ENCODE data around the gene ZBTB46.
"Not testable (repeated sequence)": the region's sequence is repeated elsewhere in the genome, so short reads cannot be mapped to it uniquely, and the experiment has no call there.

ZBTB46 gene

GRCh38 chr20:63814891-63815614, 16.0 kb downstream of the ZBTB46 start:
- no peak for DNase-seq

DNA sequence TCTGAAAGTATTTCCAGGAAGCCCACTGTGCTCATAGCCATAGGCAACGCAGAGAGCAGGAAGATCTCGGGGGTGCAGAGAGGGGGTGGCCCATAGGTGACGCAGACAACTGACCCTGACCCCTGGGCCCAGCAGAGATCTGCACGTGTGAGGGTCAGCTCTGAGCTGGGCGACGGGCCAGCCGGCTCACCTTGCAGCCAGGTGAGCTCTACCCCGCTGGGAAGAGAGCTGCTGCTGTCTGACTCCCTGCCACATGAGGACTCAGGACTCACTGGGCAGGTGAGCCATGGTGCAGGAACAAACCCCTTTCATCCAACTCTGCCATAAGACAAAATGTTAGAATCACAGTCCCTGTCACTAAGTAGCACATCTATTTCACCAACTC, 19.6 kb downstream of the ZBTB46 start:
- no peak for DNase-seq

- DNase-seq = no peak
Observed at GRCh38 chr20:63810730-63811490, 20.2 kb downstream of the ZBTB46 start.

DNA sequence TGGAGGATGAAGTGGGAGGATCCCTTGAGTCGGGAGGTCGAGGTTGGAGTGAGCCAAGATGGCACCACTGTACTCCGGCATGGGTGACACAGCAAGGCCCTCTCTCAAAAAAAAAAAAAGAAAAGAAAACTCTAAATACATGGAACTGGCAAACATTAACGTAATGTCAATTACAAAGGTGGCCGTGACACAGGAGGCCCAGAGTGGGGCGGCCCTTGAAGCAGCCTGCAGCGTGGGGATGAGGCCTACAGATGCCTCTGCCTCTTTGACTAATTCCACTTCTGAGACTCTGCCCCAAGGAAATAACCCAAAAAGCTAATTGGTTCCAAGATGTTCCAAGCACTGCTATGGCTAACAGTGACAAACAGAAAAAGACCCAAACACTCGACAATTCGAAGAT, 21.2 kb downstream of the ZBTB46 start:
- DNase-seq = no peak

- no peak for DNase-seq
Observed at GRCh38 chr20:63808964-63809674, 21.9 kb downstream of the ZBTB46 start.

DNA sequence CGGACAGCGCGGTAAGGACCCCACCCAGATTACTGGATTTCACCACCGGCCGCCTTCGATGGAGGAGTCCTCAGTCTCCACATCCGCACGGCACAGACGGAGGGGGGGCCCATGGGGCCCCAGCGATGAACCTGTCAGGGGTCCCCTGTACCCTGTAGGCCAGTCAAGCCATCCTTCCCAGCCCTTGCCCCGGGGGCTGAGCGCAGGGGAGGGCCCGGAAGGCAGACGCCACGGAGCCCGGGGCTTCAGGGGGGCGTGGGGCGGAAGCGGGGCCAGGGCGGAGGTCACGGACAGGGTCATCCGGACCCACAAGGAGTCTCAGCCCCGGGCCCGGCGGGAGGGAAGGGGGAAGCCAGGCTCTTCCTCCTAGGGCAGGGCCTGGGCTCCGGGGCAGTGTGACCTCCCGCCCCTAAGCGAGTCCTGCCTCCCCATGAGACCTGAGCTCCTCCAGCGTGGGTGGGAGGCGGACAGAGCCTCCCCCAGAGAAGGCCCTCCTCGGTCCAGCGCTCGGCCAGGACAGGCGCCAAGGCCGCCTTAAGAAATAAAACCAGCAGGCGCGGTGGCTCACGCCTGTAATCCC, 22.8 kb downstream of the ZBTB46 start:
- DNase-seq = no peak

GRCh38 chr20:63807654-63808053, 23.4 kb downstream of the ZBTB46 start:
- no peak for DNase-seq

DNA sequence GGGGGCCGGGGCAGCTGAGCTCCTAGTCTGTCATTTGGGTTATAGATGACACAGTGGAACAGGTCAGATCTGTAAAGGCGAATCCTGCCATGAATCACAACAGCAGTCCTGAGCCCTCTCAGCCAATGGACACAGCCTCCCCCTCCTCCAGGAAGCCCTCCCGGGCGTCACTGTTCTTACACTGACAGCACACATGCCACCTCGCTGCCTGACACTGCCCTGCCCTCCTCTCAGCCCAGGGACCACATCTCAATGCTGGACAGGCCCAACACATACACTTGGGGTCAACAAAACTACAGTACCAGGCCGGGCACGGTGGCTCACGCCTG, 26.8 kb downstream of the ZBTB46 start:
- DNase-seq = no peak

DNA sequence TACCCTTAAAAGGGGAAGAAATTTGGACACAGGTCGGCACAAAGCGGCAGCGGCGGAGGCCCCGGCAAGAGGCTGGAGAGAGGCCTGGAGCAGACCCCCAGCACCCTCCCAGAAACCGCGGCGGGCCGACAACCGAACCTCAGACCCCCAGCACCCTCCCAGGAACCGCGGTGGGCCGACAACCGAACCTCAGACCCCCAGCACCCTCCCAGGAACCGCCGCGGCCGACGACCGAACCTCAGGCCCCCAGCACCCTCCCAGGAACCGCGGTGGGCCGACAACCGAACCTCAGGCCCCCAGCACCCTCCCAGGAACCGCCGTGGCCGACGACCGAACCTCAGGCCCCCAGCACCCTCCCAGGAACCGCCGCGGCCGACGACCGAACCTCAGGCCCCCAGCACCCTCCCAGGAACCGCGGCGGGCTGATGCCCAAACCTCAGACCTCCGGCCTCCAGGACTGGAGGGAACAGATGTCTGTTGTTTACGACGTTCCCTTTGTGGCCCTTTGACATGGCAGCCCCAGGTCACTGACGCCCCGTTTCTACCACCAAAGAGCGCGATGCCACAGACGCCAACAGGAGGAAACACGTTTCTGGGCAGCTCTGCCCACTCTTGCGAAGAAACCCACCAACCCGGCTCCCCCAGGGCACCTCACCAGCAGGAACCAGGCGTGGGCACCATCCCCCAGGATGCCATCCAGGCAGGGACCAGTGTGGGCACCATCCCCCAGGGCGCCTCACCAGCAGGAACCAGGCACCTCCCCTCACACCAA, 28.4 kb downstream of the ZBTB46 start:
- DNase-seq = no peak

- DNase-seq = not testable (repeated sequence)
Observed at GRCh38 chr20:63801174-63801573, 29.9 kb downstream of the ZBTB46 start.

GRCh38 chr20:63800411-63800810, 30.7 kb downstream of the ZBTB46 start:
- not testable (repeated sequence) for DNase-seq

DNA sequence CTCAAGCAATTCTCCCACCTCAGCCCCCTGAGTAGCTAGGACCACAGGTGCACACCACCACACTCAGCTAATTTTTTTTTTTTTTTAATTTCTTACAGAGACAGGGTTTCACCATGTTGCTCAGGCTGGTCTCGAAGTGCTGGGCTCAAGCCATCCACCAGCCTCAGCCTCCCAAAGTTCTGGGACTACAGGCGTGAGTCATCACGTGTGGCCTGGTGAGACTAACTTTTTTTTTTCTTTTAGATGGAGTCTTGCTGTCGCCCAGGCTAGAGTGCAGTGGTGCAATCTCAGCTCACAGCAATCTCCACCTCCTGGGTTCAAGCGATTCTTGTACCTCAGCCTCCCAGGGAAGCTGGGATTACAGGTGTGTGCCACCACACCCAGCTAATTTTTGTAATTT, 31.9 kb downstream of the ZBTB46 start:
- not testable (repeated sequence) for DNase-seq

DNA sequence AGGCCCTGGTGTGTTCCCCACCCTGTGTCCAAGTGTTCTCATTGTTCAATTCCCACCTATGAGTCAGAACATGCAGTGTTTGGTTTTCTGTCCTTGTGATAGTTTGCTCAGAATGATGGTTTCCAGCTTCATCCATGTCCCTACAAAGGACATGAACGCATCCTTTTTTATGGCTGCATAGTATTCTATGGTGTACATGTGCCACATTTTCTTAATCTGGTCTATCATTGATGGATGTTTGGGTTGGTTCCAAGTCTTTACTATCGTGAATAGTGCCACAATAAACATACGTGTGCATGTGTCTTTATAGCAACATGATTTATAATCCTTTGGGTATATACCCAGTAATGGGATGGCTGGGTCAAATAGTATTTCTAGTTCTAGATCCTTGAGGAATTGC, 33.9 kb downstream of the ZBTB46 start:
- DNase-seq = not testable (repeated sequence)

GRCh38 chr20:63795178-63795830, 35.8 kb downstream of the ZBTB46 start:
- DNase-seq = no peak

GRCh38 chr20:63794614-63795013, 36.5 kb downstream of the ZBTB46 start:
- no peak for DNase-seq

DNA sequence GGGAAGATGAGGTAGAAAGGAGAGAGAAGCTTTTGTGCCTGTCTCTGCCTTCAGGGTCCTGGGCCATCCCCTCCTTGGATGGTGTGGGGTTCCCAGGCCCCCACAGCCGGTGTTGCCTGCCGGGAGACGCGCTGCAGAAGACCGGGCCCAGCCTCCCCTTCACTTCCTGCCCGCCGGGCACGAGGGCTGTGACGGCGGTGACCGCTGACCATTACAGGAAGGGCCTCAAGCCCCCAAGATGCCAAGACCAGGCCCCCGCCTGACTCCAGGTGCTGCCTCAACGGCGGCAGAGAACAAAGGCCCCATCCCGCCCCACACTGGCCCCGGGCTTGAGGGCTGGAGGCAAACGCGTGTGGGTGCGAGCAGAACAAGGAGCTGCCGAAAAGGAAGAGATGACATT, 38.2 kb downstream of the ZBTB46 start:
- DNase-seq = no peak

- DNase-seq = no peak
Observed at GRCh38 chr20:63791497-63792156, 39.4 kb downstream of the ZBTB46 start.

DNA sequence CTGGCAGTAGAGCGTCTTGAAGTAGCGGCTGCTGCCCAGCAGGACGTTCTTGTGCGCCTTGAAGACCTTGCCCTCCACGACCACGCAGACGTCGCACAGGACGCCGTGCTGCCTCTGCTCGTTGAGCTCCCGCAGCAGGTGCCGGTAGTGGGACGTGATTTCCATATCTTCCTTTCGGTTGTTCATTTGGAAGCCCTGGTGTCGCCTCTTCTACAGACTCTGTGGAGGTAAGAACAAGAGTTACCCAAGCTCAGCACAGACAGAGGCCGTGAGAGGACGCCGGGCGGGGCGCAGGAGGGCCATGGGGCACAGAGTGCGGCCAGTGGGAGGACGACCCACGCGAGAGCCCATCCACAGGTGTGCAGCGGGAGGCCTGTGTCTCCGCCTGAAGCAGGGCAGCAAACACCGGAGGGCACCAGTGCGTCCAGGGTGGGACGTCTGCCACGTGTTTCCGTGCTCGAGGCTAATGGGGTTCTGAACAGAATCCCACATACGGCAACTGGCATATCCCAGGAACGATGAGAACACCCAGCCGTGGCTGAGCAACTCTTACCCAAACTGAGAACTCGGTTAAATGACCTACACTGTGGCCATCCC, 40.4 kb downstream of the ZBTB46 start:
- no peak for DNase-seq

DNA sequence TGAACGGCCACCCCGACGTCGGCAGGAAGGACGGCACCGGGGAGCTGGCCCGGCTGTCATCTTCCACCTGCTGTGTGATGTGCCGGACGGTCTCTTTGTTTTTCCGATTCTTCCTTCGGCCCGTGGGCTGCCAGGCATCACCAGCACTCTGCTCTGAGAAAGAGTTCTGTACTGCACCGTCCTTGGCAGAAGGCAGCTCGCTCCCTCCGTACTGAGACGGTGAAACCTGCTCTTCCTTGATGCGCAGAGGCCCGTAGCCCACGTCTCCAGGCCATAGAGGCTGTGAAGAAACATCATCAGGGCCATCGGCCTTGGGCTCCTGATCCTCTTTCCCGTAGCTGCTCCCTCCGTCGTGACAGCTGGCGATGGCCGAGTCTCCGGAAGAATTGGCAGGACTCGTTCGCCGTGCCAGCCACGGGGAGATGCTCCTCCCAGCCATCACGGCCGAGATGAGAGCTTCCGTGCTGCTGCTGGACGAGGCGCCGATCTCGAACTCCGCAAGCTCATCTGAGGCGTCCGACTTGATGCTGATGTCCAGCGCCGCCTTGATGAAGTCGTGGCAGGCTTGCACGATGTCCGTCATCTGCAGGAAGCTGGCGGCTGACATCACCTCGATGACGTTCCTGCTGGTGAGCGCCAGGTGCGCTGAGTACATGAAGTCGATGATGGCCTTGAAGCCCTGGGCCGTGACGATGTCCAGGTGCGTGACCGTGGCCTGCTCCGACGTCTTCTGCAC, 41.1 kb downstream of the ZBTB46 start:
- DNase-seq = no peak

DNA sequence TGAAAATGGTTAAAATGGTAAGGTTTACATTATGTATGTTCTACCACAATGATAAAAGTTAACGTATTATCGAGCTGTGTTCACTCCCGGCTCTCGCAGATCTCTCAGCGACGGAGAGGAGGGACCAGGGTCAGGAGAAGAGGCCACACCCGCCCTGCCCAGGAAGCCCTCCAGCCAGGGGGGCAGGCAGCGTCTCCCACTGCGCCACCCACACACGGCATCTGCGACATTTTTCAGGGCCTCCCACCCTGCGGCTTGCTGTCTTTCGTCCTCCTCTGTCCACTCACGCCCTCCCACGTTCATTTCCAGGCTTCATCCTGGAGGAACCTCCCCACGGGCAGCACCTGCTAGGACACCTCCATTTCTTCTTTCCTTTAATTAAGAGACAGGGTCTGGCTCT, 43.3 kb downstream of the ZBTB46 start:
- no peak for DNase-seq

- no peak for DNase-seq
Observed at GRCh38 chr20:63787302-63787701, 43.8 kb downstream of the ZBTB46 start.

All from CD4-positive, alpha-beta T cell treated with Interleukin-17A for 1 hour (primary cell).